ENCODE results near the gene TRMT2A. TPM values are rescaled to one million over a fixed set of nuclear protein-coding genes. Genes with fewer than 3 reads are reported as not detected.

The TRMT2A gene
- total and polyA plus RNA-seq, 2 of the 8 experiments (the other 6 are each of a cell fraction or from before 2014, with no cell fraction given) = 44.9 to 50.3 TPM

DNA sequence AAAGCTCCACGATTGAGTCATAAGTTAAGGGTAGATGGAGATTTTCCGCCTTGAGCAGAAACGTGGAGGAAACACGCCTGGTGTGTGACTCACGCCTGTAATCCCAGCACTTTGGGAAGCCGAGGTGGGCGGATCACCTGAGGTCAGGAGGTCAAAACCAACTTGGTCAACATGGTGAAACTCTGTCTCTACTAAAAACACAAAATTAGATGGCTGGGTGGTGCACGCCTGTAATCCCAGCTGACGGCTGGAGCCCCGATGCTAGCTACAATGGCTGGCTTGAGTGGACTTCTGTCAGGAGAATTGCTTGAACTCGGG lies 54.3 kb downstream of the TRMT2A start:
- Histone ChIP-seq H3K18ac (ENCODE audit: extremely low read depth, low read length) (no peak overlapping the region), H2BK20ac (ENCODE audit: low read length) (no peak overlapping the region), H3K79me2 (ENCODE audit: control insufficient read depth in 1 of 2, insufficient read depth in 2 of 2, low read length in 2 of 2) (no peaks in the 10 kb centered on the region), H3K4ac (replicated peaks; ENCODE audit: insufficient read length, low read depth, low read length) (no peak overlapping the region), H2BK120ac (replicated peaks; ENCODE audit: low read depth, low read length) (no peak overlapping the region), H3K9me3 (ENCODE audit: insufficient read depth in 2 of 2, low read depth in 1 of 2, low read length in 1 of 2) (no peaks in the 10 kb centered on the region), H3K79me1 (ENCODE audit: low read depth, low read length) (no peaks in the 10 kb centered on the region), H3K27ac (ENCODE audit: low read depth, low read length) (no peak overlapping the region), H3K23ac (ENCODE audit: insufficient read length) (no peak overlapping the region), H3K27me3 (replicated peaks in 1 of 4; ENCODE audit: control insufficient read depth in 3 of 4, extremely low read depth in 1 of 4, insufficient read depth in 3 of 4, low read length in 3 of 4) (no peaks in the 10 kb centered on the region), H4K5ac (ENCODE audit: insufficient read length, low read depth, low read length) (no peak overlapping the region), H3K36me3 (ENCODE audit: control insufficient read depth in 2 of 4, insufficient read depth in 4 of 4, low read length in 3 of 4) (no peaks in the 10 kb centered on the region), H3K9ac (replicated peaks in 1 of 4; ENCODE audit: extremely low read depth in 1 of 4, low read depth in 3 of 4, low read length in 3 of 4) (no peak overlapping the region), H4K91ac (replicated peaks; ENCODE audit: insufficient read length, low read length) (no peak overlapping the region), H4K8ac (ENCODE audit: extremely low read depth, insufficient read depth, low read length) (no peak overlapping the region), H3K14ac (ENCODE audit: insufficient read length) (no peak overlapping the region), H3K23me2 (ENCODE audit: low read depth, low read length) (0 out of 2 replicates have a peak, but pooled peaks cover 2% of the 10 kb centered on the region), H2BK5ac (ENCODE audit: low read depth, low read length) (no peak overlapping the region), H3K56ac (replicated peaks; ENCODE audit: insufficient read length, low read depth, low read length) (no peak overlapping the region), H3K4me2 (ENCODE audit: insufficient read depth in 1 of 2, low read depth in 2 of 2, low read length in 2 of 2) (no peak overlapping the region), H2BK15ac (ENCODE audit: low read length) (no peak overlapping the region), H2AK5ac (ENCODE audit: low read depth, low read length) (no peak overlapping the region), H3K4me1 (replicated peaks in 1 of 4; ENCODE audit: control insufficient read depth in 3 of 4, insufficient read depth in 4 of 4, low read length in 3 of 4) (no peaks in the 10 kb centered on the region), H2BK12ac (ENCODE audit: low read depth, low read length) (no peak overlapping the region), H2AFZ (ENCODE audit: low read length) (no peak overlapping the region), H3K4me3 (ENCODE audit: extremely low read depth in 1 of 4, insufficient read depth in 2 of 4, low read depth in 3 of 4, low read length in 4 of 4) (no peak overlapping the region), H4K20me1 (replicated peaks in 1 of 2; ENCODE audit: control insufficient read depth in 1 of 2, insufficient read depth in 2 of 2, low read length in 2 of 2) (peaks cover 0 to 6% of the 10 kb centered on the region in 2 experiments)
- ChIA-PET POLR2A (ENCODE audit: partially characterized antibody) (interaction anchor here (1.0 to 1.4 kb wide), 2 partner anchors 17 to 30 kb away, joined by 3 read pairs; partner anchors contain the start of gene DGCR8), CTCF (ENCODE audit: partially characterized antibody) (interaction anchor here (0.6 to 1.8 kb wide), 4 partner anchors 18 to 109 kb away, joined by 3 to 7 read pairs (median 4); no protein-coding TSS in a partner anchor)
- no peak for DNase-seq (ENCODE audit: low read depth in 1 of 2, low spot score in 2 of 2)
- no peak for FAIRE-seq
- 83% methylated on average over 11 of the region's 11 CpGs; no CpG with 5 or more reads in 1 of the 2 experiments for WGBS, 2 experiments (ENCODE audit: extremely low coverage in 1 of 2, insufficient coverage in 1 of 2, insufficient read length in 1 of 2, insufficient replicate concordance in 2 of 2, low coverage in 1 of 2, low lambda C conversion rate in 2 of 2, missing lambda C conversion rate in 1 of 2)
- no peak for TF ChIP-seq RNF2 (IDR thresholded peaks at IDR 0.05; ENCODE audit: borderline replicate concordance, low read depth, low read length, missing control alignments, poor library complexity, severe bottlenecking)
- TF ChIP-seq EZH2 (IDR thresholded peaks at IDR 0.05; ENCODE audit: low read depth, low read length, severe bottlenecking) = no peak
- no peak for TF ChIP-seq SIRT6 (IDR thresholded peaks at IDR 0.05; ENCODE audit: low read length)
- TF ChIP-seq TEAD4 (IDR thresholded peaks at IDR 0.05; ENCODE audit: low read depth, low read length) = no peak
- TF ChIP-seq TAF1 (IDR thresholded peaks at IDR 0.05; ENCODE audit: low read depth, low read length) = no peak
- TF ChIP-seq TCF12 (IDR thresholded peaks at IDR 0.05; ENCODE audit: low read depth, low read length) = no peak
- TF ChIP-seq SP1 (IDR thresholded peaks at IDR 0.05; ENCODE audit: low read depth, low read length) = no peak
- no peak for TF ChIP-seq RBBP5 (IDR thresholded peaks at IDR 0.05; ENCODE audit: borderline replicate concordance, low read depth, low read length)
- no peak for TF ChIP-seq JUND (IDR thresholded peaks at IDR 0.05; ENCODE audit: low read length)
- TF ChIP-seq, protein P1, sequence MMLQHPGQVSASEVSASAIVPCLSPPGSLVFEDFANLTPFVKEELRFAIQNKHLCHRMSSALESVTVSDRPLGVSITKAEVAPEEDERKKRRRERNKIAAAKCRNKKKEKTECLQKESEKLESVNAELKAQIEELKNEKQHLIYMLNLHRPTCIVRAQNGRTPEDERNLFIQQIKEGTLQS (IDR thresholded peaks at IDR 0.05; ENCODE audit: insufficient read depth, low read depth, low read length) = no peak
- TF ChIP-seq, protein P2, sequence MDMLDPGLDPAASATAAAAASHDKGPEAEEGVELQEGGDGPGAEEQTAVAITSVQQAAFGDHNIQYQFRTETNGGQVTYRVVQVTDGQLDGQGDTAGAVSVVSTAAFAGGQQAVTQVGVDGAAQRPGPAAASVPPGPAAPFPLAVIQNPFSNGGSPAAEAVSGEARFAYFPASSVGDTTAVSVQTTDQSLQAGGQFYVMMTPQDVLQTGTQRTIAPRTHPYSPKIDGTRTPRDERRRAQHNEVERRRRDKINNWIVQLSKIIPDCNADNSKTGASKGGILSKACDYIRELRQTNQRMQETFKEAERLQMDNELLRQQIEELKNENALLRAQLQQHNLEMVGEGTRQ (IDR thresholded peaks at IDR 0.05; ENCODE audit: low read length) = no peak
- TF ChIP-seq HDAC2 (IDR thresholded peaks at IDR 0.05; ENCODE audit: borderline replicate concordance in 1 of 2, low read depth in 2 of 2, low read length in 2 of 2) = no peak
- no peak for TF ChIP-seq KDM1A (IDR thresholded peaks at IDR 0.05; ENCODE audit: borderline replicate concordance, low read length)
